IPS DF 6.9 (cell line): Measurements from ENCODE around the gene MBD2.

Experiments used
- DNase-seq: peaks from one replicate; pipeline ENCODE4 v3.0.0-alpha.2; 2013; ENCODE audit warnings: low read depth, low spot score
- H3K27ac ChIP-seq: one replicate; pipeline ENCODE4 v1.5.1; 2013; ENCODE audit warnings: low read length, control low read depth
- H3K27me3 ChIP-seq: 2 replicates; pipeline ENCODE4 v1.6.1; 2013; ENCODE audit warnings: mild to moderate bottlenecking, low read length; ENCODE audit not compliant: control insufficient read depth, insufficient read depth
- H3K36me3 ChIP-seq: 2 replicates; pipeline ENCODE4 v1.6.1; 2013; ENCODE audit warnings: low read length; ENCODE audit not compliant: control insufficient read depth, insufficient read depth
- H3K4me1 ChIP-seq: 2 replicates; pipeline ENCODE4 v1.6.1; 2013; ENCODE audit warnings: low read length; ENCODE audit not compliant: control insufficient read depth, insufficient read depth
- H3K4me3 ChIP-seq: 2 replicates; pipeline ENCODE4 v1.5.1; 2013; ENCODE audit warnings: mild to moderate bottlenecking, low read length
- H3K9me3 ChIP-seq: 2 replicates; pipeline ENCODE4 v1.6.1; 2013; ENCODE audit warnings: low read length, inconsistent platforms; ENCODE audit not compliant: control insufficient read depth, insufficient read depth
- WGBS: extraction: QIAGEN DNeasy Blood & Tissue Kit; methylation state at CpG from one replicate; pipeline ENCODE4 v1.1.7; 2013; ENCODE audit warnings: mixed read lengths, missing lambda C conversion rate; ENCODE audit not compliant: insufficient read length, insufficient coverage; 5-methylcytosine and 5-hydroxymethylcytosine counted together

MBD2 gene

DNA sequence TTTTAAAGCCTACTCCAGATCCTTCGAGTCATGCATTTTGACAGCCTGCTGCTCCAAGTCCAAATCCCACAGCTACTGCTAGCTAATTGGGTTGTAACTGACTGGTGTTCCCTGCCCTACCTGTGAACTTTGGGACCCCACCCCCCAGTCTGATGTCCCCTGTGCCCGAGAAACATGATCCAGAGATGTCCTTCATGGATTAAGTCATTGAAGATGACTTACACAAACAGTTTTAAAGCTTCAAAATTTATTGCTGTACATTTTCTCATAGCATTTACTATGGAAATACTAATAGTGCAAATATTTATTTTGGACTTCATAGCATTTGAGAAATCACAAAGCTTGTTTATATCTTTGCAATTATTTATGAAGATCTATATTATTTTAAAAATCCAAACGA, 73.1 kb downstream of the MBD2 start:
- H3K4me1 ChIP-seq: peaks cover 3% of the 10 kb centered on the region; the same call in 1 of the 2 replicates
- no peak overlapping the region for H3K27ac ChIP-seq
- DNase-seq: no peak
- H3K36me3 ChIP-seq: no peaks in the 10 kb centered on the region
- H3K27me3 ChIP-seq: no peaks in the 10 kb centered on the region
- H3K4me3 ChIP-seq: no peak overlapping the region
- no peaks in the 10 kb centered on the region for H3K9me3 ChIP-seq
- no CpG with 5 or more reads among the region's 3 CpGs for WGBS

DNA sequence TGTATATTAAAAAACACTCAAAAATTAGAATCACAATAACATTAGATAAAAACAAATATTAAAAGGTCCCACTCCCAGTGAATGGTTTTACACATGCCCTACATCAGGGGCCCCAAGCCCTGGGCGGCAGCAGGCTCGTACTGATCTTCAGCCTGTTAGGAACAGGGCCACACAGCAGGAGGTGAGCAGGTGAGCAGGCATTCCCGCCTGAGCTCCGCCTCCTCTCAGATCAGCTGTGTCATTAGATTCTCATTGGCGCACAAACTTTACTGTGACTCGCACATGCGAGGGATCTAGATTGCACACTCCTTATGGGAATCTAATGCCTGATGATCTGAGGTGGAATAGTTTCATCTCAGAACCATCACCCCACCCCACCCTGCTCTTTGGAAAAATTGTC, 74.2 kb downstream of the MBD2 start:
- Histone ChIP-seq H3K27ac (no peak overlapping the region), H3K36me3 (no peaks in the 10 kb centered on the region), H3K4me1 (peaks cover 3% of the 10 kb centered on the region; the same call in 1 of the 2 replicates), H3K4me3 (no peak overlapping the region), H3K9me3 (no peaks in the 10 kb centered on the region), H3K27me3 (no peaks in the 10 kb centered on the region)
- WGBS: no CpG with 5 or more reads among the region's 7 CpGs
- DNase-seq: no peak

DNA sequence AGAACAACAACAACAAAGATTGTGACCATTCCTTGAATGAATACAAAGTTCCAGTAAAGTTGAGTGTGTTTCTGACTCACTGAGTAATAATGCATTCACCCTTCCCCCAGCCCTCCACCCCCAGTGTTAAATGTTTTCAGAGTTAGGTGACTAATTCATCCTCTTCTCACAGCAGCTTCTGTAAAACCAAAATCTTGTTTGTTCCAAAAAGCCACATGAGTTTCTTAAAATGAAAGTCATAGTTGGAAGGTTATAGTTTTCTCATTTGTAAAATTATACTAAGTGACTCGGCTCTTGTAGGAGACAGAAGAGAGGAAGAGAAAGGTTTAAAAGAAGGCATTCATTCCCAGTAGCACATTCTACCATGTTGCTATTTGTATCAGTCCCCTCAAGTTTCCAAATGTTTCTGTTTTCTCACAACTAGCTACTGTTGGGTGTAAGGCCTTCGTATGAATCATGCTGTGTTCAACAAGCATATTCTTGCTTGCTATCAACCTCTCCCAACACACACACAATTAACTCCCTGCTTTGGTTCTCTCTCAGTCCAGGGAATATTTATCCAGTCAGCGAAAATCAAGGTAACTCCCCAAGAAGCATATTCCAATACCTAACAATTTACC, 75.3 kb downstream of the MBD2 start:
- no peaks in the 10 kb centered on the region for H3K9me3 ChIP-seq
- H3K4me3 ChIP-seq: no peak overlapping the region
- DNase-seq: no peak
- no peaks in the 10 kb centered on the region for H3K27me3 ChIP-seq
- no peak overlapping the region for H3K27ac ChIP-seq
- no peaks in the 10 kb centered on the region for H3K36me3 ChIP-seq
- WGBS: no CpG with 5 or more reads among the region's 3 CpGs
- H3K4me1 ChIP-seq: peaks cover 3% of the 10 kb centered on the region; the same call in 1 of the 2 replicates

DNA sequence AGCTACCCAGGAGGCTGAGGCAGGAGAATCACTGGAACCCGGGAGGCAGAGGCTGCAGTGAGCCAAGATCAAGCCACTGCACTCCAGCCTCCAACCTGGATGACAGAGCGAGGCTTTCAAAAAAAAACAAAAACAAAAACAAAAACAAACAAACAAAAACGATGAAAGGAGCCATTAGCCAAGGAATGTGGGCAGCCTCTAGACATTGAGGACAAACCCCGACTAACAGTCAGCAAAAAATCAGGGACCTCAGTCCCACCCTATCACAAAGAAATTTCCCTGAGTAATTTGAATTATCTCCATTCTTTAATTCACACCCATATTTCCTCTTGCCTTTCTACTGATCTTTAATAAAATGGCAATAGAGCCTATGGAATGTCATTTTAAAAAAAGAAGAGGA, 75.8 kb downstream of the MBD2 start:
- no peak overlapping the region for H3K4me3 ChIP-seq
- DNase-seq: no peak
- no peak overlapping the region for H3K27ac ChIP-seq
- H3K4me1 ChIP-seq: peaks cover 3% of the 10 kb centered on the region; the same call in 1 of the 2 replicates
- no peaks in the 10 kb centered on the region for H3K9me3 ChIP-seq
- no CpG with 5 or more reads among the region's 4 CpGs for WGBS
- no peaks in the 10 kb centered on the region for H3K27me3 ChIP-seq
- no peaks in the 10 kb centered on the region for H3K36me3 ChIP-seq

DNA sequence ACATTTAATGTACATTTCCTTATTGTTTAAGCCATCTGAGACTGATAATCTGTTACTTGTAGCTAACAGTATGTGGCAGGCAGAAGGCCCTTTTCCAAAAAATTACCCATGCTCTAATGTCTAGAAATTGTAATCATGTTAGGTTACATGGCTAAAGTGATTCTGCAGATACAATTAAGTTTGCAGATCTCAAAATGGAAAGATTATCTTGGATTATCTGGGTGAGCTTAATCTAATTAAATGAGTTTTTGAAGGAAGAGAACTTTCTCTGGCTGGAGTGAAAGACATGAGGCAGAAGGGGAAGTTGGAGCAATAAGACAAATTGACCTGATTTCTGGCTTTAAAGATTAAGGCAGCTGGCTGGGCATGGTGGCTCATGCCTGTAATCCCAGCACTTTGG, 76.3 kb downstream of the MBD2 start:
- H3K4me3 ChIP-seq: no peak overlapping the region
- no peaks in the 10 kb centered on the region for H3K27me3 ChIP-seq
- H3K27ac ChIP-seq: no peak overlapping the region
- H3K9me3 ChIP-seq: no peaks in the 10 kb centered on the region
- peaks cover 3% of the 10 kb centered on the region; the same call in 1 of the 2 replicates for H3K4me1 ChIP-seq
- H3K36me3 ChIP-seq: no peaks in the 10 kb centered on the region
- no peak for DNase-seq

DNA sequence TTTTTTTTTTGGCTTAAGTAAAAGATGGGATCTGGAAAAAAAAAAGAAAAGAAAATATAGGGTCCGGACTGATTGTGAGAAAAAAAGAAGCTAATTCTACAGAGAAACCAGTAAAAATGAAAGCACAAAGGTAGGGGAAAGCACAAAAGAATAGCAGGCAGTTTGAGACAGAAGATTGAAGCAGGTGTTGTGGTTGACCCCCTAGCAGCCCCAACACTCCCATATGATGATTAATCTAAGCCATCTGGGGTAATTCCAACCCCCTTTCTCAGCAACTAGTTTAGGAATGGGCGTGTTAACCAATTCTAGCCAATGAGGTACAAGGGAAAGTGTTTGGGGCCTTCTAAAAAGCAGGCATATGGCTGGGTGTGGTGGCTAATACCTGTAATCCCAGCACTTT, 77.0 kb downstream of the MBD2 start:
- peaks cover 3% of the 10 kb centered on the region; the same call in 1 of the 2 replicates for H3K4me1 ChIP-seq
- H3K4me3 ChIP-seq: no peak overlapping the region
- no peaks in the 10 kb centered on the region for H3K27me3 ChIP-seq
- no peak overlapping the region for H3K27ac ChIP-seq
- no CpG with 5 or more reads among the region's 2 CpGs for WGBS
- no peak for DNase-seq
- H3K36me3 ChIP-seq: no peaks in the 10 kb centered on the region
- H3K9me3 ChIP-seq: no peaks in the 10 kb centered on the region

DNA sequence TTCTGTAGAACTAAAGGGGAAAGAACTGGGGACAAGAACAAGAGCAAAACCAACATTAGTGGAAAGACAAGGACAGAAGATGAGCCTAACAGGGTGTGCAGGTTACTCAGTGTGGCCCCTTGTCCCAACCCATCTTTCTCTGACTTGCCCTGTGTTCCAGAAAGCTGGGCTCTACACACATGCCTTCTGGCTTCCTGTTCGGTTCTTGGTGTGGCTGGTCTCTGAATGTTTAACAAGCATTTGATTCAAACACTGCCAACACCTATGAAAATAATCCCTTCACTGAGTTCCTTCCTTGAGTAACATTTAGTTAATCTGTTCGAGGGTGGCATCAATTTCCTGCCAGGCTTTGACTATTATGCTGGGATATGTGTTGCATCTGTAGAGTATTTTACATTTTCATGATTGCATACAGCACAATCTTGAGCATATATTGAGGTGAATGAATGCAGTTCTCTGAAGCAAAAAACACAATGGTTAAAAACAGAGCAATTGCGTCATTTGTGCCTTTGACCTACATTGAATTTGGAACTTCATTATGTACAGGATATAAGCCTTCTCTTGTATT, 83.3 kb downstream of the MBD2 start:
- DNase-seq: no peak
- H3K4me1 ChIP-seq: no peaks in the 10 kb centered on the region
- no CpG with 5 or more reads among the region's 3 CpGs for WGBS
- no peaks in the 10 kb centered on the region for H3K9me3 ChIP-seq
- H3K4me3 ChIP-seq: no peak overlapping the region
- H3K27me3 ChIP-seq: no peaks in the 10 kb centered on the region
- no peaks in the 10 kb centered on the region for H3K36me3 ChIP-seq
- H3K27ac ChIP-seq: no peak overlapping the region

DNA sequence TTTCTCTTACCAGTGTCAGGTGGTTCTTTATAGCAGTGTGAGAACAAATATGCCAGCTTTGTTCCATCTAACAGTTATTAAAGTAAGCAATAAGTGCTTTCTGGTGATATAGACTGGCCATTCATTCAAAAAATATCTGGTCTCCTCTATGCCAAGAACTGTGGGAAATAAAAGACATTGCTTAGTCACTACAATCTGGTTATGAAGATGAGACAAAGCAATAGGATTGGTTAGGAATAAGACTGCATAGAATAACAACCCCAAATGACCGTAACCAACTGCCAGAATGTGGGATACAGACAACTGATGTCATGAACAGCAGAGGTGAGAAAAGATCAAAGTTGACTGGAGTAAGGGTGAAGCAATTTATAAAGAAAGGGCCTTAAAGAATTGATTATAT, 83.8 kb downstream of the MBD2 start:
- H3K27me3 ChIP-seq: no peaks in the 10 kb centered on the region
- WGBS: no CpG with 5 or more reads among the region's 1 CpG
- no peak for DNase-seq
- H3K9me3 ChIP-seq: no peaks in the 10 kb centered on the region
- H3K27ac ChIP-seq: no peak overlapping the region
- H3K4me1 ChIP-seq: no peaks in the 10 kb centered on the region
- no peaks in the 10 kb centered on the region for H3K36me3 ChIP-seq
- H3K4me3 ChIP-seq: no peak overlapping the region

DNA sequence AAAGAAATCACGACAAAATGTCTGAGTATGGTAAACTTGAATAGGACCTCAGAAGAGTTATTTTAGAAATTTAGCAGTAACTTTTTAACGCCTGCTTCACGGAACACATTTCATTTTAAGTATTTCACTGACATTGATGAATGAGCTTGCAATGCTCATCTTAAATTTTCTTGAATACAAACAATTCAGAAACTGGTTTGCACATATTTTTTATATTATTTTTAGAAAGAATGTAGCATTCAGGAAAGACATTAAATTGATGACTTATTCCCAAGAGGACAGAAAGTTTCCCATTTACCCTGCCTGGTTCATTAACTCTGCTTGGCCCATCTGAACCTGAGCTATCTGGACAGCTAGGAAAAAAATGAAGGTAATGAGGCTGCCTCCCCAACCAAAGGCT, 89.3 kb downstream of the MBD2 start:
- H3K27me3 ChIP-seq: no peaks in the 10 kb centered on the region

DNA sequence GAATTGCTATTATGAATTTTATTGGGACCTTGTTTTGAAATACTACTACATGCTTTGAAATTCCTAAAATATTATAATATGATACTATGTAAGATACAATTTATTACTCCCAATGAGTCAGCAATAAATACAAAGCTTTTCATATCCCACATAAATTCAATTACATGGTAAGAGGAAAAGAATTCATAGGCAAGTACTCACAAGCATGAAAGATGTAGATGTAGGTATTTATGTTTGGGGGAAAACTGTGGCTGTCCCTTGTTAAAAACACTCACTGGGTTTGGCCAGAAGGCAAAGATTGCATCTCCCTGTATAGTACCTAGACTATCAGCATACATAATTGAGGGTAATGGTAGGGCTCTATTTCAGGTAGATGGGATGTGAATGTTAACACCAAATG, 90.4 kb downstream of the MBD2 start:
- H3K9me3 ChIP-seq: no peaks in the 10 kb centered on the region
- H3K27ac ChIP-seq: no peak overlapping the region
- H3K4me3 ChIP-seq: no peak overlapping the region
- DNase-seq: no peak
- no peaks in the 10 kb centered on the region for H3K27me3 ChIP-seq
- H3K36me3 ChIP-seq: no peaks in the 10 kb centered on the region
- no peaks in the 10 kb centered on the region for H3K4me1 ChIP-seq

More for the DNA sequence above, 89.3 kb downstream of the MBD2 start:
- WGBS: no CpG with 5 or more reads among the region's 3 CpGs
- no peak for DNase-seq
- Histone ChIP-seq H3K4me3 (no peak overlapping the region), H3K4me1 (no peaks in the 10 kb centered on the region), H3K27ac (no peak overlapping the region), H3K9me3 (no peaks in the 10 kb centered on the region), H3K36me3 (no peaks in the 10 kb centered on the region)

DNA sequence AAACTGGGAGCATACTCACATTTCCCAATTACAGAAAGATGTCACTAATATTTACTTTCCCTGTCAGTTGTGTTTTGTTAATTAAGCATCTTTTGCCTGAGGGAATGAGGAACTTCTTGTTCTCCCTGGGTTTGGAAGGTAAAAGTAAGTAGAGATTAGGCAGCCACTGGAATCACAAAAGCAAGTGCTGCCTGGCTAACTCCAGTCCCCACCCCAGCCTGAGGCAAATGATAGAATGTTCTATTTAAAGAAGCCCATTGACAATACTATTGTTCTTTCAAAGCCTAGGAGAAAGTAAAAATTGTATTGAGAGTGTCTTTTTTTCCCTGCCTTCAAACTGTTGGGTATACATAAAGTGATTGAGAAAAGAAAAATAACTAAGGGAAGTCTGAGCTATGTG, 93.8 kb downstream of the MBD2 start:
- H3K27me3 ChIP-seq: no peaks in the 10 kb centered on the region
- H3K36me3 ChIP-seq: no peaks in the 10 kb centered on the region
- no peaks in the 10 kb centered on the region for H3K9me3 ChIP-seq
- no peak for DNase-seq
- no peaks in the 10 kb centered on the region; the same call in 1 of the 2 replicates for H3K4me1 ChIP-seq
- no peak overlapping the region for H3K4me3 ChIP-seq
- no peak overlapping the region for H3K27ac ChIP-seq
